ENCODE data around the gene NOTCH4. TPM values are rescaled to one million over a fixed set of nuclear protein-coding genes. Genes with fewer than 3 reads are reported as not detected.
A peak's percentile ranks its signal among the peaks of the same experiment; 100 is the strongest.
"Not testable (repeated sequence)": the region's sequence is repeated elsewhere in the genome, so short reads cannot be mapped to it uniquely, and the experiment has no call there.

The NOTCH4 gene
- total and polyA plus RNA-seq, 3 experiments from 2014 or later, result 0.71 to 1.4 (median 1.3) TPM

DNA sequence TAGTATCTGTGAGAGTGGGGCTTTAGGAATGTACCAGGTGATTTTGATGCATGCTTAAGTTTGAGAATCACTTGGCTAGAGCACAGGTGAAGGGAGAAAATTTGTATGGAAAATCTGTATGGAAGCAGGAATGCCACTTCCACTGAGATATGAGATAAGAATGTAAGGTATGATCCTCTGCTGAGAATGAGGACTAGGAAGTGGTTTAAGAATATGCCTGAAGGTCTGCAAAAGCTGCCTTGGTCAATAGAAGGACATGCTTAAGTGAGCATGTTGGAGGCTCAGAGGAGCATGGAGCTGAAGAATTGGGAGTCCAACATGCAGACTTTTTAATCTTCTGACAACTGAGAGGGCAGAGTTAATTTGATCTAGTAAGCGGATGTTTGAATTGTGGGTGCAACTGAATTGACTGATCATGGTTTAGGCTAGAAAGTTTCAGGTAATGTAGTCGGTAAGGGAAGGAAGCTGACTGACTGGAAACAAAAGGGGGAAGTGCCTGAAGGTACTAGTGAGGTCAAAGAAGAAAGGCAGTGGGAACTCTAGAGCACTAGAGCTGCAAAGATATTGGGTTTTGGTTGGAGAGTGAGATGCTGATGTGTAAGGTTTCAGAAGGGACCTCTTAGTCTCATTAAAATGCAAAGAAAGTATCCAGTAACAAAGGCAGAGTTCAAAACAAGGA is 28.6 kb upstream of the NOTCH4 start:
- Mint-ChIP-seq H3K4me1 (peaks cover 9 to 24% (median 17%) of the 10 kb centered on the region in 3 donors), H3K9me3 (no peaks in the 10 kb centered on the region), H3K27me3 (peaks cover 1 to 4% of the 10 kb centered on the region in 2 donors), H3K36me3 (no peaks in the 10 kb centered on the region), H3K27ac (peak overlapping the region in 5 of 8 donors; percentile 4 to 77 (median 40)), H3K4me3 (no peak overlapping the region)
- Histone ChIP-seq H3K9me3 (ENCODE audit: low read length) (no peaks in the 10 kb centered on the region), H3K4me3 (ENCODE audit: low read length) (no peak overlapping the region), H3K27me3 (ENCODE audit: insufficient read depth, low read length, poor library complexity, severe bottlenecking) (no peaks in the 10 kb centered on the region), H3K4me1 (ENCODE audit: insufficient read depth, low read length) (peaks cover 9% of the 10 kb centered on the region), H3K27ac (ENCODE audit: low read depth, low read length) (no peak overlapping the region), H3K36me3 (ENCODE audit: insufficient read depth, low read length) (no peaks in the 10 kb centered on the region)
- ChIA-PET CTCF (interaction anchor here (2.0 kb wide), 1 partner anchor 57 kb away, joined by 6 read pairs; no protein-coding TSS in a partner anchor), POLR2A (no interaction called here)
- DNase-seq, result no peak

GRCh38 chr6:32249262-32249661 is 25.4 kb upstream of the NOTCH4 start:
- no peaks in the 10 kb centered on the region for H3K9me3 ChIP-seq (ENCODE audit: low read length)
- Mint-ChIP-seq H3K36me3 (no peaks in the 10 kb centered on the region), H3K4me3 (no peak overlapping the region), H3K9me3 (no peaks in the 10 kb centered on the region), H3K27me3 (peaks cover 3 to 9% of the 10 kb centered on the region in 2 donors), H3K4me1 (peaks cover 9 to 20% (median 16%) of the 10 kb centered on the region in 3 donors), H3K27ac (no peak overlapping the region)
- POLR2A ChIA-PET, result no interaction called here
- H3K4me1 ChIP-seq (ENCODE audit: insufficient read depth, low read length), result peaks cover 10% of the 10 kb centered on the region
- H3K4me3 ChIP-seq (ENCODE audit: low read length), result no peak overlapping the region
- no peaks in the 10 kb centered on the region for H3K36me3 ChIP-seq (ENCODE audit: insufficient read depth, low read length)
- H3K27me3 ChIP-seq (ENCODE audit: insufficient read depth, low read length, poor library complexity, severe bottlenecking), result no peaks in the 10 kb centered on the region
- H3K27ac ChIP-seq (ENCODE audit: low read depth, low read length), result no peak overlapping the region
- CTCF ChIA-PET, result no interaction called here
- DNase-seq, result no peak

DNA sequence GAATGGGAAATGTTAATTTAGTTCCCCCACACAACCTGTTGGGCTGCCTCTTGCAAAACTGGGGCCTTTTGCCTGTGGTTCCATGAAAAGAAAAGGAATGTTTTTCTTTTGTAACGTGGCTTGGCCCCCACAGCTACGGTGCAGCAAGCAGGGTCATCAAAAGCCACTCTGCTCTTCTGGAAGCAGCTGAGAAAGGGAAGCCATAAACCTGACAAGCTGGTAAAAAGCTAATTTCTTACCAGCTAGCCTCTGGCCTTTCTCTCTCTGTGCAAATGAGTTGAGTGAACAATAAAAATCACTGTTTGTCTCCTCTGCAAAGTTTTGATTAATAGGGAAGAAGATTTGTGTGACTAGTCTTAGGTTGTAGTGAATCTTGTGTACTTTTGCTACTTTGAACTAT is 23.5 kb upstream of the NOTCH4 start:
- no peak for DNase-seq

DNA sequence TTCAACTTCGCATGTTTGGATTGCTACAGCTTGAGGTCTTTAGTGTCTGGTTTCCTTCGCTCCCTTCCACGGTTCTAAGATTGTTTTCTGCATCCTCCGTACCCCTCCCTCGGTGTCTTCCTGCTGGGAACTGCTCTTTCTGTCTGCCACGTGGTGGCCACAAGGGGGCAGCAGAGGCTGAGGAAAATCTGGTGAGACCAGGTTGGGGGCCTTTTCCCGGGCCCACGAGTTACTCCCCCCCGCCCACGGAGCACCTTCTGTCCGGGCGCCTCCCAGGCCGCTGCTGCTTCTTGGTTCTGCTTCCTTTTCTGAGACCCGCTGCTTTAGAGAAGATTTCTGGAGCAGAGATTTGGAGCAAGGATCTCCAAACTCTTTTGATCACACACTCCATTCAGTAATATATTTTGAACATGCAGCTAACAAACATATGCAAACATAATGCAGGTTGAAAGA is 21.1 kb upstream of the NOTCH4 start:
- Histone ChIP-seq H3K36me3 (ENCODE audit: insufficient read depth, low read length) (no peaks in the 10 kb centered on the region), H3K27ac (ENCODE audit: low read depth, low read length) (no peak overlapping the region), H3K4me3 (ENCODE audit: low read length) (no peak overlapping the region), H3K27me3 (ENCODE audit: insufficient read depth, low read length, poor library complexity, severe bottlenecking) (no peaks in the 10 kb centered on the region), H3K4me1 (ENCODE audit: insufficient read depth, low read length) (peaks cover 6% of the 10 kb centered on the region), H3K9me3 (ENCODE audit: low read length) (no peaks in the 10 kb centered on the region)
- CTCF ChIA-PET, result interaction anchor here (1.0 to 2.4 kb wide), 9 partner anchors 9 to 128 kb away, joined by 3 to 13 read pairs (median 6); no protein-coding TSS in a partner anchor
- H3K36me3 Mint-ChIP-seq, result no peaks in the 10 kb centered on the region
- H3K27ac Mint-ChIP-seq, result peak overlapping the region in 1 of 8 donors; percentile 82
- POLR2A ChIA-PET, result no interaction called here
- no peaks in the 10 kb centered on the region for H3K9me3 Mint-ChIP-seq
- peak; percentile 47 to 77 (median 59) for DNase-seq
- H3K4me1 Mint-ChIP-seq, result peaks cover 6 to 9% (median 7%) of the 10 kb centered on the region in 3 donors
- peak overlapping the region; percentile 17 to 72 (median 45) for H3K4me3 Mint-ChIP-seq
- H3K27me3 Mint-ChIP-seq, result peaks cover 3 to 5% of the 10 kb centered on the region in 2 donors

More for the DNA sequence above, 23.5 kb upstream of the NOTCH4 start:
- H3K9me3 Mint-ChIP-seq, result no peaks in the 10 kb centered on the region
- POLR2A ChIA-PET, result no interaction called here
- Histone ChIP-seq H3K4me3 (ENCODE audit: low read length) (no peak overlapping the region), H3K27ac (ENCODE audit: low read depth, low read length) (no peak overlapping the region), H3K9me3 (ENCODE audit: low read length) (no peaks in the 10 kb centered on the region), H3K4me1 (ENCODE audit: insufficient read depth, low read length) (peaks cover 6% of the 10 kb centered on the region), H3K27me3 (ENCODE audit: insufficient read depth, low read length, poor library complexity, severe bottlenecking) (no peaks in the 10 kb centered on the region), H3K36me3 (ENCODE audit: insufficient read depth, low read length) (no peaks in the 10 kb centered on the region)
- CTCF ChIA-PET, result no interaction called here
- H3K4me1 Mint-ChIP-seq, result peaks cover 9 to 10% (median 9%) of the 10 kb centered on the region in 3 donors
- H3K4me3 Mint-ChIP-seq, result no peak overlapping the region
- no peaks in the 10 kb centered on the region for H3K36me3 Mint-ChIP-seq
- peaks cover 2 to 9% of the 10 kb centered on the region in 2 donors for H3K27me3 Mint-ChIP-seq
- H3K27ac Mint-ChIP-seq, result no peak overlapping the region

DNA sequence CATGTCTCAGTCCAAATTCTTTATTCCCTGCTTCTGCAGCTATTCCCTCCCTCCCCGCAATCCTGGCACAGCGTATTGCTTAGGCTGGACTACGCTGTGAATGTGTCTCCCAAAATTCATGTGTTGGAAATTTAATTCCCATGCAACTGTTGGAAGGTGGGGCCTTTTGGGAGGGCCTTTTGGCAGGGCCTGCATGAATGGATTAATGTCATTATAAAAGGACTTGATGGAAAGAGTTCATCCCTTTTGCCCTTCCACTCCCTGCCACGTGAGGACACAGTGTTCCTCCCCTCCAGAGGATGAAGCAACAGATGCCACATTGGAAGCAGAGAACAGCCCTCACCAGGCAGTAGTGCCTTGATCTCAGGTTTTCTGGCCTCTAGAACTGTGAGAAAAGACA is 20.4 kb upstream of the NOTCH4 start:
- no peak for DNase-seq
- peaks cover 6% of the 10 kb centered on the region for H3K4me1 ChIP-seq (ENCODE audit: insufficient read depth, low read length)
- no peak overlapping the region for H3K4me3 ChIP-seq (ENCODE audit: low read length)
- Mint-ChIP-seq H3K4me1 (peaks cover 6 to 9% (median 7%) of the 10 kb centered on the region in 3 donors), H3K9me3 (no peaks in the 10 kb centered on the region), H3K27ac (no peak overlapping the region), H3K27me3 (peaks cover 3 to 5% of the 10 kb centered on the region in 2 donors), H3K36me3 (no peaks in the 10 kb centered on the region), H3K4me3 (no peak overlapping the region)
- CTCF ChIA-PET, result interaction anchor here (1.6 to 2.4 kb wide), 6 partner anchors 10 to 127 kb away, joined by 3 to 13 read pairs (median 9); no protein-coding TSS in a partner anchor
- H3K36me3 ChIP-seq (ENCODE audit: insufficient read depth, low read length), result no peaks in the 10 kb centered on the region
- H3K27ac ChIP-seq (ENCODE audit: low read depth, low read length), result no peak overlapping the region
- POLR2A ChIA-PET, result no interaction called here
- H3K27me3 ChIP-seq (ENCODE audit: insufficient read depth, low read length, poor library complexity, severe bottlenecking), result no peaks in the 10 kb centered on the region
- H3K9me3 ChIP-seq (ENCODE audit: low read length), result no peaks in the 10 kb centered on the region

- DNase-seq, result not testable (repeated sequence)
- peak overlapping the region in 4 of 8 donors; percentile 17 to 66 (median 44) for H3K27ac Mint-ChIP-seq
Observed at GRCh38 chr6:32242318-32242813, 18.5 kb upstream of the NOTCH4 start.

GRCh38 chr6:32240686-32241085 is 16.8 kb upstream of the NOTCH4 start:
- CTCF ChIA-PET, result no interaction called here

More at GRCh38 chr6:32242318-32242813, 18.5 kb upstream of the NOTCH4 start:
- H3K4me1 ChIP-seq (ENCODE audit: insufficient read depth, low read length); H3K9me3 ChIP-seq (ENCODE audit: low read length); POLR2A ChIA-PET; H3K27me3 Mint-ChIP-seq; H3K9me3 Mint-ChIP-seq; H3K4me1 Mint-ChIP-seq; H3K27me3 ChIP-seq (ENCODE audit: insufficient read depth, low read length, poor library complexity, severe bottlenecking); H3K36me3 Mint-ChIP-seq; H3K4me3 ChIP-seq (ENCODE audit: low read length); H3K27ac ChIP-seq (ENCODE audit: low read depth, low read length); H3K36me3 ChIP-seq (ENCODE audit: insufficient read depth, low read length); CTCF ChIA-PET; H3K4me3 Mint-ChIP-seq: not testable (repeated sequence)

GRCh38 chr6:32239462-32239861 is 15.6 kb upstream of the NOTCH4 start:
- no peak overlapping the region for H3K27ac Mint-ChIP-seq
- no peak for DNase-seq
- ChIA-PET CTCF (no interaction called here), POLR2A (no interaction called here)
- H3K27me3 Mint-ChIP-seq, result peaks cover 4 to 10% of the 10 kb centered on the region in 2 donors
- no peak overlapping the region for H3K4me3 Mint-ChIP-seq
- H3K36me3 ChIP-seq (ENCODE audit: insufficient read depth, low read length), result no peaks in the 10 kb centered on the region
- H3K4me1 Mint-ChIP-seq, result no peaks in the 10 kb centered on the region
- no peaks in the 10 kb centered on the region for H3K36me3 Mint-ChIP-seq
- H3K27me3 ChIP-seq (ENCODE audit: insufficient read depth, low read length, poor library complexity, severe bottlenecking), result no peaks in the 10 kb centered on the region
- H3K27ac ChIP-seq (ENCODE audit: low read depth, low read length), result no peak overlapping the region
- H3K9me3 ChIP-seq (ENCODE audit: low read length), result no peaks in the 10 kb centered on the region
- H3K4me1 ChIP-seq (ENCODE audit: insufficient read depth, low read length), result no peaks in the 10 kb centered on the region
- H3K4me3 ChIP-seq (ENCODE audit: low read length), result no peak overlapping the region
- no peaks in the 10 kb centered on the region for H3K9me3 Mint-ChIP-seq

More at GRCh38 chr6:32240686-32241085, 16.8 kb upstream of the NOTCH4 start:
- Histone ChIP-seq H3K4me3 (ENCODE audit: low read length) (no peak overlapping the region), H3K36me3 (ENCODE audit: insufficient read depth, low read length) (no peaks in the 10 kb centered on the region), H3K27ac (ENCODE audit: low read depth, low read length) (no peak overlapping the region), H3K4me1 (ENCODE audit: insufficient read depth, low read length) (peaks cover 6% of the 10 kb centered on the region), H3K27me3 (ENCODE audit: insufficient read depth, low read length, poor library complexity, severe bottlenecking) (no peaks in the 10 kb centered on the region), H3K9me3 (ENCODE audit: low read length) (no peaks in the 10 kb centered on the region)
- H3K9me3 Mint-ChIP-seq, result no peaks in the 10 kb centered on the region
- H3K27me3 Mint-ChIP-seq, result peaks cover 3 to 8% of the 10 kb centered on the region in 2 donors
- no peak overlapping the region for H3K4me3 Mint-ChIP-seq
- H3K4me1 Mint-ChIP-seq, result peaks cover 6 to 9% (median 7%) of the 10 kb centered on the region in 3 donors
- POLR2A ChIA-PET, result no interaction called here
- no peaks in the 10 kb centered on the region for H3K36me3 Mint-ChIP-seq
- DNase-seq, result no peak
- H3K27ac Mint-ChIP-seq, result peak overlapping the region in 3 of 8 donors; percentile 9 to 70 (median 41)

Data from CD8-positive, alpha-beta memory T cell (primary cell).